HEK293 (cell line): Measurements from ENCODE around the gene MITF.

ENCODE experiments used
- CTCF ChIA-PET: fragments of 350-600 bp; formaldehyde crosslinking; extraction: SDS; loops from one replicate; lab custom pipeline; 2021; ENCODE audit warnings: antibody characterized with exemption; lab: Yijun Ruan, JAX
- POLR2A ChIA-PET: fragments of 300-600 bp; formaldehyde crosslinking; extraction: SDS; loops from one replicate; lab custom pipeline; 2020; ENCODE audit warnings: antibody characterized with exemption, inconsistent platforms; lab: Yijun Ruan, JAX
- H3K27ac ChIP-seq: fragments of 200-500 bp; sonication (Bioruptor generic); 2 replicates; pipeline ENCODE4 v1.5.1; 2014; ENCODE audit warnings: low read depth, low read length, control low read depth, inconsistent platforms; ENCODE audit errors: extremely low read depth
- H3K36me3 ChIP-seq, 2 experiments: fragments of 200-500 bp in 1 of 2; sonication (Bioruptor generic) in 1 of 2; 1 replicate in 1 of 2; 2 replicates in 1 of 2; pipeline ENCODE4 v1.5.1; 2014 to 2017; ENCODE audit warnings: inconsistent platforms in 2 of 2, low read length in 2 of 2; ENCODE audit not compliant: control insufficient read depth in 2 of 2, insufficient read depth in 1 of 2
- H3K4me1 ChIP-seq: fragments of 200-500 bp; sonication (Bioruptor generic); 2 replicates; pipeline ENCODE4 v1.5.1; 2014; ENCODE audit warnings: mild to moderate bottlenecking, low read length, inconsistent platforms; ENCODE audit not compliant: control insufficient read depth, insufficient read depth
- H3K4me3 ChIP-seq: 2 replicates; pipeline ENCODE4 v1.5.1; 2011; ENCODE audit warnings: low read depth, mild to moderate bottlenecking, control low read depth, low read length, moderate library complexity
- H3K9me3 ChIP-seq: fragments of 200-500 bp; sonication (Bioruptor generic); 2 replicates; pipeline ENCODE4 v1.5.1; 2014; ENCODE audit warnings: low read depth, low read length, inconsistent platforms; ENCODE audit not compliant: control insufficient read depth, insufficient read depth
- EGR2 ChIP-seq: fragments of 450-650 bp; formaldehyde crosslinking; IDR thresholded peaks from 2 replicates; pipeline ENCODE4 v1.5.1; 2016; ENCODE audit warnings: low read depth, missing biosample characterization, missing genetic modification characterization
- GLI2 ChIP-seq: fragments of 450-650 bp; formaldehyde crosslinking; IDR thresholded peaks from 2 replicates; pipeline ENCODE4; 2017; ENCODE audit warnings: missing biosample characterization, missing genetic modification characterization, low read depth, borderline replicate concordance
- OVOL3 ChIP-seq: fragments of 450-650 bp; formaldehyde crosslinking; IDR thresholded peaks from 2 replicates; pipeline ENCODE4 v1.5.1; 2016; ENCODE audit warnings: missing biosample characterization, missing genetic modification characterization
- RBAK ChIP-seq: fragments of 450-650 bp; formaldehyde crosslinking; IDR thresholded peaks from 2 replicates; pipeline ENCODE4 v1.5.1; 2016; ENCODE audit warnings: missing biosample characterization, missing genetic modification characterization
- SETDB1 ChIP-seq: IDR thresholded peaks from one replicate; pipeline ENCODE4 v1.6.1; 2017; ENCODE audit warnings: mild to moderate bottlenecking, low read length, moderate library complexity, mixed read lengths; ENCODE audit not compliant: insufficient read length
- TSHZ1 ChIP-seq: fragments of 450-650 bp; formaldehyde crosslinking; IDR thresholded peaks from 2 replicates; pipeline ENCODE4 v1.5.1; 2016; ENCODE audit warnings: missing biosample characterization, missing genetic modification characterization, borderline replicate concordance
- YY1 ChIP-seq: fragments of 450-650 bp; formaldehyde crosslinking; IDR thresholded peaks from 2 replicates; pipeline ENCODE4 v1.5.1; 2018; ENCODE audit warnings: missing biosample characterization, missing genetic modification characterization
- ZBTB20 ChIP-seq: fragments of 450-650 bp; formaldehyde crosslinking; IDR thresholded peaks from 2 replicates; pipeline ENCODE4 v1.5.1; 2016; ENCODE audit warnings: missing biosample characterization, missing genetic modification characterization
- ZFHX2 ChIP-seq: fragments of 450-650 bp; formaldehyde crosslinking; conservative IDR thresholded peaks from 2 replicates; pipeline ENCODE4 v1.5.1; 2016; ENCODE audit warnings: missing biosample characterization, missing genetic modification characterization
- ZNF157 ChIP-seq: fragments of 450-650 bp; formaldehyde crosslinking; IDR thresholded peaks from 2 replicates; pipeline ENCODE4 v1.5.1; 2016; ENCODE audit warnings: missing biosample characterization, missing genetic modification characterization
- ZNF175 ChIP-seq: fragments of 450-650 bp; formaldehyde crosslinking; IDR thresholded peaks from 2 replicates; pipeline ENCODE4 v1.5.1; 2016; ENCODE audit warnings: missing biosample characterization, missing genetic modification characterization
- ZNF184 ChIP-seq: fragments of 450-650 bp; IDR thresholded peaks from 2 replicates; pipeline ENCODE4 v1.5.1; 2018; ENCODE audit warnings: missing biosample characterization, mild to moderate bottlenecking, missing genetic modification characterization
- ZNF2 ChIP-seq: fragments of 450-650 bp; formaldehyde crosslinking; IDR thresholded peaks from 2 replicates; pipeline ENCODE4 v1.5.1; 2016; ENCODE audit warnings: missing biosample characterization, missing genetic modification characterization
- ZNF24 ChIP-seq: fragments of 450-650 bp; formaldehyde crosslinking; IDR thresholded peaks from 2 replicates; pipeline ENCODE4 v1.5.1; 2016; ENCODE audit warnings: missing biosample characterization, missing genetic modification characterization
- ZNF292 ChIP-seq: fragments of 450-650 bp; formaldehyde crosslinking; IDR thresholded peaks from 2 replicates; pipeline ENCODE4 v1.5.1; 2016; ENCODE audit warnings: low read depth, missing biosample characterization, missing genetic modification characterization, borderline replicate concordance
- ZNF362 ChIP-seq: fragments of 450-650 bp; formaldehyde crosslinking; IDR thresholded peaks from 2 replicates; pipeline ENCODE4 v1.5.1; 2016; ENCODE audit warnings: missing biosample characterization, missing genetic modification characterization
- ZNF398 ChIP-seq: fragments of 450-650 bp; formaldehyde crosslinking; IDR thresholded peaks from 2 replicates; pipeline ENCODE4 v1.5.1; 2017; ENCODE audit warnings: missing biosample characterization, missing genetic modification characterization
- ZNF48 ChIP-seq: fragments of 450-650 bp; formaldehyde crosslinking; IDR thresholded peaks from 2 replicates; pipeline ENCODE4 v1.5.1; 2016; ENCODE audit warnings: missing biosample characterization, missing genetic modification characterization
- ZNF518A ChIP-seq: fragments of 450-650 bp; formaldehyde crosslinking; conservative IDR thresholded peaks from 2 replicates; pipeline ENCODE4 v1.5.1; 2016; ENCODE audit warnings: low read depth, missing biosample characterization, missing genetic modification characterization
- ZNF768 ChIP-seq: fragments of 450-650 bp; formaldehyde crosslinking; IDR thresholded peaks from 2 replicates; pipeline ENCODE4 v1.5.1; 2018; ENCODE audit warnings: missing biosample characterization, mild to moderate bottlenecking, missing genetic modification characterization
- ZNF830 ChIP-seq: fragments of 450-650 bp; IDR thresholded peaks from 2 replicates; pipeline ENCODE4 v1.5.0; 2018; ENCODE audit warnings: missing biosample characterization, missing genetic modification characterization, low read depth, mild to moderate bottlenecking, moderate library complexity
- ZNF843 ChIP-seq: fragments of 450-650 bp; formaldehyde crosslinking; IDR thresholded peaks from 2 replicates; pipeline ENCODE4 v1.5.1; 2016; ENCODE audit warnings: missing biosample characterization, missing genetic modification characterization
- ZSCAN18 ChIP-seq: fragments of 450-650 bp; formaldehyde crosslinking; IDR thresholded peaks from 2 replicates; pipeline ENCODE4 v1.5.1; 2016; ENCODE audit warnings: missing biosample characterization, missing genetic modification characterization
- TF ChIP-seq, protein P1 (sequence below): fragments of 450-650 bp; formaldehyde crosslinking; IDR thresholded peaks from 2 replicates; pipeline ENCODE4 v1.5.1; 2016; ENCODE audit warnings: missing biosample characterization, missing genetic modification characterization

Gene MITF

DNA sequence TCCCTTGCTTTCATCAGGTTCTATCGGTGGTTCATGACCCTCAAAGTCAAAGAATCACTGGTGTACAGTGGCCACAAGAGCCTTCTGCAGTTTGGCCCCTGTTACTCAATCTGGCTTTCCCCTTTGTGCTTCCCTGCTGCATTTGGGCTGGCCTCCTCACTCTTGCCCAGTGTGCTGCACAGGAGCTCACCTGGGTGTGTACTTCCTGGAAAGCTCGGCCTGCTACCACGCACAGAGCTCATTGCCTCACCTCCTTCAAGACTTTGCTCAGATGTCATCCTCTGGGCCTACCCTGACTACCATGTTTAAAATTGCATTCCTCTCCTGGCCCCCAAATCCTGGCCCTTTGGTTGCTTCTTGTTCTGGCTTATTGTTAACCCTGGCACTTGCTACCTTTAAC, 90.9 kb downstream of the MITF start (continued):
- TF ChIP-seq TSHZ1 (tag by site-specific recombination): no peak
- TF ChIP-seq SETDB1: no peak
- TF ChIP-seq ZNF843: no peak
- TF ChIP-seq ZBTB20 (tag by site-specific recombination): no peak
- no peak for TF ChIP-seq ZNF398
- no peak for TF ChIP-seq ZNF768 (tag by site-specific recombination)
- no peak for TF ChIP-seq ZNF175
- TF ChIP-seq ZFHX2 (tag by site-specific recombination): no peak
- no peak for TF ChIP-seq EGR2 (tag by site-specific recombination)
- no peak for TF ChIP-seq ZNF362
- no peak for TF ChIP-seq GLI2 (tag by site-specific recombination)
- no peak for TF ChIP-seq RBAK (tag by site-specific recombination)
- no peak for TF ChIP-seq ZNF157 (tag by site-specific recombination)
- no peak for TF ChIP-seq OVOL3 (tag by site-specific recombination)
- no peak for TF ChIP-seq ZNF292 (tag by site-specific recombination)

DNA sequence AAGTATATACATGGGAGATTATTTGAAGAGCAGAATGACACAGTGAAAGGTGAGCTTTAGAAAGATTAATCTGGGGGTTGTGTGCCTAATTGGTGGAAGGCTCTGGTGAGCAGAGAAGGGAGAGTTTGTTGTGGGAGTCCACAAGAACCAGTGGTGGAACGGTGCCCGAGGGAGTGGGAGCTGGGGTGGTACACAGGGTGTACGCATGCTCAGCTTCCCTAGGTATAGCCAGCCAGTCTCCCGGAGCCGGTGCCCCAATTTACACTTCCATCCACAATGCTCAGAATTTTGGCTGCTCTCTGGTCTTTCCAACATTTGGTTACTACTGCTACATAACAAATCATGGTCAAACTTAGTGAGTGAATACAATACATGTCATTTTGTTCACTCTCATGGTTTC, 92.5 kb downstream of the MITF start:
- H3K36me3 ChIP-seq: no peaks in the 10 kb centered on the region
- no peaks in the 10 kb centered on the region for H3K9me3 ChIP-seq
- CTCF ChIA-PET: no interaction called here
- H3K4me1 ChIP-seq: no peaks in the 10 kb centered on the region
- POLR2A ChIA-PET: no interaction called here
- no peak overlapping the region for H3K27ac ChIP-seq
- H3K4me3 ChIP-seq: no peak overlapping the region
- no peak for TF ChIP-seq ZNF48 (tag by site-specific recombination)
- no peak for TF ChIP-seq ZNF518A
- TF ChIP-seq ZNF184 (tag by site-specific recombination): no peak
- TF ChIP-seq ZNF292 (tag by site-specific recombination): no peak
- TF ChIP-seq, protein P1, sequence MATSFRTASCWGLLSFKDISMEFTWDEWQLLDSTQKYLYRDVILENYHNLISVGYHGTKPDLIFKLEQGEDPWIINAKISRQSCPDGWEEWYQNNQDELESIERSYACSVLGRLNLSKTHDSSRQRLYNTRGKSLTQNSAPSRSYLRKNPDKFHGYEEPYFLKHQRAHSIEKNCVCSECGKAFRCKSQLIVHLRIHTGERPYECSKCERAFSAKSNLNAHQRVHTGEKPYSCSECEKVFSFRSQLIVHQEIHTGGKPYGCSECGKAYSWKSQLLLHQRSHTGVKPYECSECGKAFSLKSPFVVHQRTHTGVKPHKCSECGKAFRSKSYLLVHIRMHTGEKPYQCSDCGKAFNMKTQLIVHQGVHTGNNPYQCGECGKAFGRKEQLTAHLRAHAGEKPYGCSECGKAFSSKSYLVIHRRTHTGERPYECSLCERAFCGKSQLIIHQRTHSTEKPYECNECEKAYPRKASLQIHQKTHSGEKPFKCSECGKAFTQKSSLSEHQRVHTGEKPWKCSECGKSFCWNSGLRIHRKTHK (tag by site-specific recombination): no peak
- TF ChIP-seq ZNF24 (tag by site-specific recombination): no peak
- no peak for TF ChIP-seq ZNF830 (tag by site-specific recombination)
- no peak for TF ChIP-seq ZNF2 (tag by site-specific recombination)
- no peak for TF ChIP-seq ZSCAN18 (tag by site-specific recombination)
- TF ChIP-seq YY1 (tag by site-specific recombination): no peak
